HAP-1 (cell line): ENCODE measurements around the gene CDC42EP4.
A peak's percentile ranks its signal among the peaks of the same experiment; 100 is the strongest.

Experiments used
- DNase-seq, 2 experiments: peaks; one replicate each; pipeline ENCODE4 v3.0.0-alpha.2; 2016 to 2020; ENCODE audit warnings: low spot score in 2 of 2
- H3K27me3 ChIP-seq: fragments of 250-450 bp; sonication (Bioruptor Pico); 2 replicates; pipeline ENCODE4 v1.5.1; 2020; ENCODE audit warnings: low read depth, mild to moderate bottlenecking, moderate library complexity
- H3K36me3 ChIP-seq: fragments of 250-450 bp; sonication (Bioruptor Pico); replicated peaks from 2 replicates; pipeline ENCODE4 v1.5.1; 2020; ENCODE audit warnings: mild to moderate bottlenecking
- H3K4me1 ChIP-seq: fragments of 250-450 bp; sonication (Bioruptor Pico); 2 replicates; pipeline ENCODE4 v1.5.1; 2020; ENCODE audit warnings: mild to moderate bottlenecking
- H3K4me3 ChIP-seq: fragments of 250-450 bp; sonication (Bioruptor Pico); 2 replicates; pipeline ENCODE4 v1.5.1; 2020; ENCODE audit warnings: mild to moderate bottlenecking, moderate library complexity
- H3K9me3 ChIP-seq: fragments of 250-450 bp; sonication (Bioruptor Pico); 2 replicates; pipeline ENCODE4 v1.5.1; 2020; ENCODE audit warnings: mild to moderate bottlenecking, moderate library complexity
- in situ Hi-C: fragments of 300-500 bp; cut with MboI; formaldehyde crosslinking; loops from 3 replicates; pipeline ENCODE4 v1.14.3; 2020; ENCODE audit warnings: low sequenced_read_pairs, inconsistent platforms, mixed read lengths

CDC42EP4 gene

DNA sequence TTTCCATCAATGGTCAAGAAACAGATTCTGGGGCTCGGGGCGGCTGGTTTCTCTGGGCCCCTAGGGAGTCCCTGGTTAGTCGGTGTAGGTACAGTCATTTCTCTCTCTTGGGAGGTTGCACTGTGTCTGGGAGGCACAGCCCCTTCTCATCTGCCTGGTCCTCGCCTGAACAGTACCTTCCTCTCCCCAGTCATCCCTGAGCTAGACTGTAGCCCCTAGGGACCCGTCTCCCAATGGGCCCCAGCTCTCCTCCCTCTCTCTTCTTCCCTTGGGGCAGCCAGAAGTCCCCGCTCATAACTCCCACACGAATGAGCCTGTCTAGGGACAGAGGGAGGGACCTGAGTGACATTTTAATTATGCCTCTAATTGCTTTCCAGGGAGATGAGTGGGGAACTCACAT is 29.9 kb downstream of the CDC42EP4 start:
- no peaks in the 10 kb centered on the region for H3K9me3 ChIP-seq
- peaks cover 14% of the 10 kb centered on the region for H3K4me1 ChIP-seq
- H3K4me3 ChIP-seq, result no peak overlapping the region
- peaks cover 15% of the 10 kb centered on the region for H3K36me3 ChIP-seq
- no peaks in the 10 kb centered on the region for H3K27me3 ChIP-seq
- DNase-seq, result no peak
- in situ Hi-C loops, result no loop called here

DNA sequence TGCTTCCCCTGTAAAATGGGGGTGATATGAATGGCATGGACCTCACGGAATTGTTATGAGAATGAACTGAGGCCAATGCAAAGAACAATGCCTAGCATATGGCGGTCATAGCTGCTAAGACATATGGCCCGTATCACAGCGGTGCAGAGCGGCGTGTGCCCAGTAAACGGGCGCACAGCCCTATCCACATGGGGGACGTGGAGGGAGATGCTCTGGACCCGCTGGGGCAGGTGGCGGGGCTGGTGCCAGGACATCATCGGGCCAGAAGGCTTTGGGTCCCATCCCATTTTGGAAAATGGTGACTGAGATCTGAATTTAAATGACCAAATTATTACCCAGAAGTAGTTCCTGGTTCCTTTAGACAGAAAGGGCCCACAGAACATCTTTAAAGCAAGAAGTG is 31.6 kb downstream of the CDC42EP4 start:
- Histone ChIP-seq H3K36me3 (peaks cover 7% of the 10 kb centered on the region), H3K4me1 (peaks cover 14% of the 10 kb centered on the region), H3K27me3 (no peaks in the 10 kb centered on the region), H3K4me3 (no peak overlapping the region), H3K9me3 (no peaks in the 10 kb centered on the region)
- no peak for DNase-seq
- in situ Hi-C loops, result no loop called here

DNA sequence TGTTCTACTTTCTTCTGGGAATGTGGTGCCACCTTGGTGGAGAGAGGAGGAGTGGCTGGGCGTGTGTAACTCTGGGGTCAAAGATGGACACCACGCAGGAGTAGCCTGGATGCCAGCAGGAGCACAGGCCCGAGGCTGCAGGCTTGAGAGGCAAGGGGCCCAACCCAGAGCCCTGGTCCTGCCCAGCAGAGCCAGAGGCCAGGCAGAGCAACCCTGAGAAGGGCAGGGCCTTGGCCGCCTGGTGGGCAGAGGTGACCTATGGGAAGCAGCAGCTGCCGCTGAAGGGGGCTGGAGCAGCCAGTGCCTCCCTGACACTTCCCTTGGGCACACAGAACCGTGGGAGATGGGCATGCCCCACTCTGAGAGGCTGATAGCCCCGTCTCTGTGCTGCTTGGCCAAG is 32.1 kb downstream of the CDC42EP4 start:
- H3K9me3 ChIP-seq, result no peaks in the 10 kb centered on the region
- peaks cover 3% of the 10 kb centered on the region for H3K36me3 ChIP-seq
- no peak for DNase-seq
- peaks cover 14% of the 10 kb centered on the region for H3K4me1 ChIP-seq
- no peaks in the 10 kb centered on the region for H3K27me3 ChIP-seq
- in situ Hi-C loops, result no loop called here
- no peak overlapping the region for H3K4me3 ChIP-seq

DNA sequence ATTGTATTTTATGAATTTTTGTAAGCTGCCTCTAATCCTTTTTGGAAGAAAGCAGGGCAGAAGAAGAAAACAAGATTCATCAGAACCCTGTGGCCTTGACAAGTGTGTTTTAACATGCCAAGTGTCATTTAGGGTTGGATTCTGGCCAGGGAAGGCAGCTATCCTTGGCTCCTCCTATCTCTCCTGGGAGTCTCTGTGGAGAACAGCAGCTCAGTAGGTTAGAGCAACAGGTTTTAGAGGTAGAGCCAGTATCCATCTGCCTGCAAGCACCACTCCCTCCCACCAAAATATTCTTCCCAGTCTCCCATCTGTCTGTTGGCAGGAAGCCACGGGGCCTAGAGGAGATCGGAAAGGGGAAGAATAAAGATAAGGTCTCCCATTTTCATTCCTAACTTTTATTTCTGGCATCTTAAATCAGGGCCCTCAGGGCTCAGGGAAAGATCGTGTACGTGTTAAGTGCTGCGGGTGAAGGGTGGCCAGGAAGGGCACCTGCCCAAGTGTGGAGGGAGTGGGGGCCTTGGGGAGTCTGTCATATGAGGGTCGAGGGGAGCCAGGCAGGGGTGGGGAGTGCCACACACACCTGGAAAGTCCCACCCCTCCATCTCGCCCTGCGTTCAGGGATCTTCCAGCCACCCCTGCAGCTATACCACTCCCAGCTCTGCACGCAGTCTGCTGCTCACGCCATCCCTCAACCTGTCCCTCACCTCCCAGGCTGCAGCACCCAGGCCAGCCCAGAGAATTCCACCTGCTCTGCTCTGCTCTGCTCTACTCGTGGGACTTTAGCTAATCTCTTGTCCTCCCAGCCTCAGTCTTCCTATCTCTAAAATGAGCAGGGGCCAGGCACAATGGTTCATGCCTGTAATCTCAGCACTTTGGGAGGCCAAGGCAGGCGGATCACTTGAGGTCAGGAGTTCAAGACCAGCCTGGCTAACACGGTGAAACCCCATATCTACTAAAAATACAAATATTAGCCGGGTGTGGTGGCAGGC is 33.0 kb downstream of the CDC42EP4 start:
- H3K27me3 ChIP-seq, result no peaks in the 10 kb centered on the region
- no peaks in the 10 kb centered on the region for H3K9me3 ChIP-seq
- H3K4me3 ChIP-seq, result no peak overlapping the region
- H3K36me3 ChIP-seq, result no peaks in the 10 kb centered on the region
- H3K4me1 ChIP-seq, result peaks cover 14% of the 10 kb centered on the region
- peak; percentile 74 to 77 for DNase-seq
- in situ Hi-C loops, result no loop called here

DNA sequence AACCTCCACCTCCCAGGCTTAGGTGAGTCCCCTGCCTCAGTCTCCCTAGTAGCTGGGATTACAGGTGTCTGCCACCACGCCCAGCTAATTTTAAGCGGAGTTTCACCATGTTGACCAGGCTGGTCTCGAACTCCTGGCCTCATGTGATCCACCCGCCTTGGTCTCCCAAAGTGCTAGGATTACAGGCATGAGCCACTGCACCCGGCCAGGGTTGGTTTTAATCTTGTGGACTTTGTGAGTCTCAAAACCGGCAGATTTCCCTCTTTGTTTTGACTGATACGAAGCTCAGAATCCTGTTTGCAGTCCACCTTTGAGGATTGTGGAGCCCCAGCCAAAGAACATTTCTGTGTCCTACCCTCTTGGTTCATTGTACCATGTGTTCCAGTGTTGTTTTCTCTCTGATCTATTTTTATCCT is 33.7 kb downstream of the CDC42EP4 start:
- peak in 1 of 2 experiments; percentile 64 for DNase-seq
- no peak overlapping the region for H3K4me3 ChIP-seq
- no peaks in the 10 kb centered on the region for H3K9me3 ChIP-seq
- no peaks in the 10 kb centered on the region for H3K27me3 ChIP-seq
- peaks cover 14% of the 10 kb centered on the region for H3K4me1 ChIP-seq
- in situ Hi-C loops, result no loop called here
- H3K36me3 ChIP-seq, result no peaks in the 10 kb centered on the region

DNA sequence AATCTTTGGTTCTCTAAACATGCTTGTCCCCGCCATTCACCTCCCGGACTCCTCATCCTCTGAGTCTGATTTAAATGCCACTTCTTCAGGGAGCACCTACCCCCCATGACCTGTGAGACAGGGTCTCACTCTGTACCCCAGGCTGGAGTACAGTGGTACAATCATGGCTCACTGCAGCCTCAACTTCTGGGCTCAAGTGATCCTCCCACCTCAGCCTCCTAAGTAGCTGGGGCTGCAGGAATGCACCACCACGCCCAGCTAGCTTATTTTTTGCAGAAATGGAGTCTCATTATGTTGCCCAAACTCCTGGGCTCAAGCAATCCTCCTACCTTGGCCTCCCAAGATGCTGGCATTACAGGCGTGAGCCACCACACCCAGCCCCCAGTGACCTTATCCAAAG is 37.3 kb downstream of the CDC42EP4 start:
- in situ Hi-C loops, result loop anchor here (25.0 kb wide), 1 partner anchor 938 kb away; the partner anchor contains the start of genes RPL38 and TTYH2
- no peaks in the 10 kb centered on the region for H3K27me3 ChIP-seq
- peaks cover 14% of the 10 kb centered on the region for H3K4me1 ChIP-seq
- no peaks in the 10 kb centered on the region for H3K36me3 ChIP-seq
- H3K9me3 ChIP-seq, result no peaks in the 10 kb centered on the region
- no peak for DNase-seq
- no peak overlapping the region for H3K4me3 ChIP-seq

DNA sequence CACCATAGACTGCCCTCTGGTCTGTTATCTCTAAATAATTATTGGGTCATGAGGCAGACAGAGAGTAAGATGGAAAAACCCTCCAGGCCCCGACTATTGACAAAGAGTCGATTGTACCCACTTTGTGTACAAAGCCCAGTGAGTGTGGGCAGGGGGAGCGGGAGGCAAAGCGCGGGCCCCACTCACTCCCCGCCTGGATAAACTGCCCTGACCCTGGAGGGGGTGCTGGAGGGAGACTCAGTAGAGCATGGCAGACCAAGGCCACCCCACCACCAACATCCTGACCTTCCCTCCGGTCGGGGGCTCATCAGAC is 38.9 kb downstream of the CDC42EP4 start:
- no peaks in the 10 kb centered on the region for H3K27me3 ChIP-seq
- in situ Hi-C loops, result loop anchor here (25.0 kb wide), 1 partner anchor 939 kb away; the partner anchor contains the start of genes RPL38 and TTYH2
- H3K4me1 ChIP-seq, result peaks cover 3% of the 10 kb centered on the region

DNA sequence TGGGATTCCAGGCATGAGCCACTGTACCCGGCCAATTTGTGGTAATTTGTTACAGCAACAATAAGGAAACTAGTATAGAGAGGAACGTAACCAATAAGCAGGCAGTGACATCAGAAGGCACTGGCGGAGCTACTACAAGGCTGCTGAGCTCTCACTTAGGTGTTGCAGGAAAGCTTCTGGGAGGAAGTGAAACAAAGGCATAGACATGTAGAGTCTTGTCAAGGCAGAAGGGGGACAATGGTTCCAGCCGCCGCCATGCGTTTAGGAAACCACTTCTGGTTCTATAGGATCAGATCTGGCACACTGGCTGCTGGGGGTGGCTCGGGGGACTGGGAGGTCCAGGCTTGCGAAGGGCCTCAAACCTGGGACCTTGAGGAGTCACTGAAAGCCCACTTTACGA is 40.7 kb downstream of the CDC42EP4 start:
- Histone ChIP-seq H3K9me3 (no peaks in the 10 kb centered on the region), H3K4me3 (no peak overlapping the region), H3K4me1 (no peaks in the 10 kb centered on the region), H3K27me3 (no peaks in the 10 kb centered on the region), H3K36me3 (no peaks in the 10 kb centered on the region)
- no peak for DNase-seq
- in situ Hi-C loops, result loop anchor here (25.0 kb wide), 1 partner anchor 941 kb away; the partner anchor contains the start of genes RPL38 and TTYH2

More for the DNA sequence above, 38.9 kb downstream of the CDC42EP4 start:
- Histone ChIP-seq H3K36me3 (no peaks in the 10 kb centered on the region), H3K9me3 (no peaks in the 10 kb centered on the region), H3K4me3 (no peak overlapping the region)
- DNase-seq, result no peak

DNA sequence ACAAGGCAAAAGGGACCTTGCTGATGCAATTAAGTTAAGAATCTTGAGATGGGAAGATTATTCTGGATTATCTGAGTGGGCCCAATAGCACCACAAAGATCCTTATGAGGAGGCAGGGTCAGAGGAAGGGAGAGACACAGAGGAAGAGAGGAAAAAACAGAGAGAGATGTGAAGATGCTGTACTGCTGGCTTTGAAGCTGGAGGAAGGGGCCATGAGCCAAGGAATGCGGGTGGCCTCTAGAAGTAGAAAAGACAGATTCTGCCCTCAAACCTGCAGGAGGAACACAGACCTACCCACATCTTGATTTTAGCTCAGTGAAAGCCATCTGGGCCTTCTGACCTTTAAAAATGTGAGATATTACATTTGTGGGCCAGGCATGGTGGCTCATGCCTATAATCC is 42.0 kb downstream of the CDC42EP4 start:
- Histone ChIP-seq H3K27me3 (no peaks in the 10 kb centered on the region), H3K4me3 (no peak overlapping the region), H3K36me3 (no peaks in the 10 kb centered on the region), H3K4me1 (peaks cover 3% of the 10 kb centered on the region; the same call in 1 of the 2 replicates), H3K9me3 (no peaks in the 10 kb centered on the region)
- in situ Hi-C loops, result loop anchor here (25.0 kb wide), 1 partner anchor 943 kb away; the partner anchor contains the start of genes RPL38 and TTYH2
- no peak for DNase-seq

DNA sequence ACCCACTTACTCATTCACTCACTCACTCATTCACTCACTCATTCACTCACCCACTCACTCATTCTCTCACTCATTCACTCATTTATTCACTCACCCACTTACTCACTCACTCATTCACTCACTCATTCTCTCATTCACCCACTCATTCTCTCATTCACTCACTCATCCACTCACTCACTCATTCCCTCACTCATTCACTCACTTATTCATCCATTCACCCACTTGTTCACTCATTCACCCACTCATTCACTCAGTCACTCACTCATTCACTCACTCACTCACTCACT is 42.5 kb downstream of the CDC42EP4 start:
- Histone ChIP-seq H3K4me1 (peaks cover 3% of the 10 kb centered on the region; the same call in 1 of the 2 replicates), H3K27me3 (no peaks in the 10 kb centered on the region), H3K36me3 (no peaks in the 10 kb centered on the region), H3K4me3 (no peak overlapping the region), H3K9me3 (no peaks in the 10 kb centered on the region)
- DNase-seq, result no peak
- in situ Hi-C loops, result loop anchor here (25.0 kb wide), 1 partner anchor 943 kb away; the partner anchor contains the start of genes RPL38 and TTYH2

DNA sequence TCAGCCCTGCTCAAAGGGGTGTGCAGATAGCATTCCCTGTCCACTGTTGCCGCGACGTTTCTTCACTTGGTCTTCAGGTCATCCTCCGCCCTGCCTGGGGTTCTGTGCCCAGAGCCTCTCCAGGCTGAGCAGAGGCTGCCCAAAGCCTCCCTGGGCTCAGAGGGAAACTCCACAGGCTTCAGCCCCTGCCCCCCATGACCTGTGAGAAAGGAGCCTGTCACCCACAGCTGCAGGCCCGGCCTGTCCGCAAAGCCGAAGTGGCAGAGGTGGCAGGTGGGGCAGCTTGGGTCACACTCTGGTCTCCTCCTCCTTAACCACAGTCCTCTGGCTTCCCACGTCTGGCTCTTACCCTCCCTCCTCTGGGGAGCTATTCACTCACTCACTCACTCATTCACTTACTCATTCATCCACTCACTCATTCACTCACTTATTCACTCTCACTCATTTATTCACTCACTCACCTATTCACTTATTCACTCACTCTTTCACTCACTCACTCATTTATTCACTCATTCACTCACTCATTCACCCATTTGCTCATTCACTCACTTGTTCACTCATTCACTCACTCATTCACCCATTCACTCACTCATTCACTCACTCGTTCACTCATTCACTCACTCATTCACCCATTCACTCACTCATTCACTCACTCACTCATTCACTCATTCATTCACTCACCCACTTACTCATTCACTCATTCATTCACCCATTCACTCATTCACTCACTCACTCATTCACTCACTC is 43.0 kb downstream of the CDC42EP4 start:
- no peaks in the 10 kb centered on the region for H3K36me3 ChIP-seq
- no peak for DNase-seq

DNA sequence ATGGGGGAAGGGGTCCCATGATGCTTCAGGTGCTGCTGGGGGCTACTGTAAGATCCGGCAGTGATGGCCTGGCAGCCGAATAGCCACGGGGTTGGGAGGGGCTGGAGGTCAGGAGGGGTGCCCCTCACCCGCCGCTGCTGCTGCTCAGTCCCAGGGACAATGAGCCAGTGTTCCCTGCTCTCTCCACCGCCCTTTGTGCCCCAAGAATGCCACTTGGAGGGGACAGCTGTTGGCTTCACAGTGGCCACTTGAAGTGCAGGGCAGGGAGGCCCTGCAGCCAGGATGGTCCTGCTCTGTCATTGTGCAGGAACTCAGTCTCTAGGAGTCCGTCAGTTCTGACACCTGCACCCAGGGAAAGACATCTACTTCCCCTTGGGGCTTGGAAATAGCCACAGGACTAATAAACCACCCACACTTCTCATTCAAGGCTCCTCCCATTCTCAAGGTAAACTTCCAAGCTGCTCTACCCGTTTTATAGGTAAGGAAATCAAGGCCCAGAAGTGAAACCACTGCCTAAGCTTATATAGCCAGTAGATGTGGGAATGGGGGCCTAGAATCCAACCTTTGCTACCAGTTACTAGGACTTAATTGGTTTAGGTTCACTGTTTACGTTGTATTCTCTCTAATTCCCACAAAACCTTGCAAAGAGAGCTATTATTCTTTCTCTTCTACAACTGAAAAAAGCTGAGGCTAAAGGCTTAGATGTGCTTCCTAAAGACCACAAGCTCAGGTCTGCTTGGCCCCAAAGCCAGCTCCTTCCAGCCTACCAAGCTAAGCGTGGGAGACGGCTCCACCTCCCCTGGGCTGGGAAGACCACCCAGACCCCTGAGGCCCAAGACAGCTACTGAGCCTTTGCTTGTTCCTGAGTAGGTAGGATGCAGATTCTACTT is 43.9 kb downstream of the CDC42EP4 start:
- H3K27me3 ChIP-seq, result no peaks in the 10 kb centered on the region
- H3K36me3 ChIP-seq, result no peaks in the 10 kb centered on the region
- no peaks in the 10 kb centered on the region for H3K9me3 ChIP-seq
- peaks cover 9% of the 10 kb centered on the region for H3K4me1 ChIP-seq
- no peak for DNase-seq
- in situ Hi-C loops, result loop anchor here (25.0 kb wide), 1 partner anchor 944 kb away; the partner anchor contains the start of genes RPL38 and TTYH2
- H3K4me3 ChIP-seq, result no peak overlapping the region

More for the DNA sequence above, 43.0 kb downstream of the CDC42EP4 start:
- H3K27me3 ChIP-seq, result no peaks in the 10 kb centered on the region
- in situ Hi-C loops, result loop anchor here (25.0 kb wide), 1 partner anchor 944 kb away; the partner anchor contains the start of genes RPL38 and TTYH2
- no peak overlapping the region for H3K4me3 ChIP-seq
- no peaks in the 10 kb centered on the region for H3K9me3 ChIP-seq
- H3K4me1 ChIP-seq, result peaks cover 3% of the 10 kb centered on the region; the same call in 1 of the 2 replicates

DNA sequence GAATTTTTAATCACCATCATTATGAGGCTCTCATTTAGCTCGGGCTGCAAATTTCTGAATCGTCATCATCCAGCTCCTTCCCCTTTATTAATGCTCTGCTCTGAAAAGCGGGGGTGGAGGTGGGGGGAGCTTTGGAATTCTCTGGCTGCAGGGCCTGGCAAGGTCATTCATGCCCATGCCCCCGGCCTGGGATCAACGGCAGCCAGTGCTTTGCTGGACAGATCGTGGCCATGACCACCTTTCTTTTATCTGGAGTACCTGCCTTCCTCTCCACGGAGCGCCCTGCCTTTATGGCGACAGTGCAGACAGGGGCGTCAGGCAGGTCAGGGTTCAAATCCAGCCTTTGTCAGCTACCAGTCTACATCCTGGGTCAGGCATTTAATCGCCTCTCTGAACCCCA is 45.0 kb downstream of the CDC42EP4 start:
- no peaks in the 10 kb centered on the region for H3K27me3 ChIP-seq
- DNase-seq, result no peak
- no peak overlapping the region for H3K4me3 ChIP-seq
- no peaks in the 10 kb centered on the region for H3K36me3 ChIP-seq
- H3K4me1 ChIP-seq, result peaks cover 20% of the 10 kb centered on the region
- H3K9me3 ChIP-seq, result no peaks in the 10 kb centered on the region
- in situ Hi-C loops, result loop anchor here (25.0 kb wide), 1 partner anchor 946 kb away; the partner anchor contains the start of genes RPL38 and TTYH2
